GM23338 (cell line): ENCODE results near the gene CCNB1. TPM values are rescaled to one million over a fixed set of nuclear protein-coding genes. Genes with fewer than 3 reads are reported as not detected.

Source experiments
- ATAC-seq: fragments of 200-7000 bp; cut with Tn5 transposase; 3 replicates; pipeline ENCODE4 v1.9.1; 2020
- DNase-seq: peaks from one replicate; pipeline ENCODE4 v3.0.0-alpha.2; 2015; ENCODE audit warnings: low spot score
- H2AFZ ChIP-seq: fragments of 200-600 bp; sonication (generic); 2 replicates; pipeline ENCODE4 v1.8.0; 2016; ENCODE audit warnings: antibody characterized with exemption, mild to moderate bottlenecking, moderate library complexity
- H3F3A ChIP-seq: fragments of 200-600 bp; sonication (generic); replicated peaks from 2 replicates; pipeline ENCODE4 v1.8.0; 2017; ENCODE audit warnings: antibody characterized with exemption, mixed run types, low read depth
- H3K27ac ChIP-seq: fragments of 200-600 bp; sonication (generic); 2 replicates; pipeline ENCODE4 v1.6.1; 2016; ENCODE audit warnings: low read depth
- H3K27me3 ChIP-seq: fragments of 200-600 bp; sonication (generic); 2 replicates; pipeline ENCODE4 v1.8.0; 2016; ENCODE audit warnings: mild to moderate bottlenecking, mixed run types, moderate library complexity; ENCODE audit not compliant: insufficient read depth
- H3K36me3 ChIP-seq: fragments of 200-600 bp; sonication (generic); 2 replicates; pipeline ENCODE4 v1.8.0; 2016; ENCODE audit warnings: mild to moderate bottlenecking; ENCODE audit not compliant: insufficient read depth
- H3K4me1 ChIP-seq: fragments of 200-600 bp; sonication (generic); 2 replicates; pipeline ENCODE4 v1.8.0; 2016; ENCODE audit warnings: mild to moderate bottlenecking, moderate library complexity; ENCODE audit not compliant: insufficient read depth
- H3K4me2 ChIP-seq: fragments of 200-600 bp; sonication (generic); 2 replicates; pipeline ENCODE4 v1.7.1; 2017; ENCODE audit warnings: mixed run types
- H3K4me3 ChIP-seq: fragments of 200-600 bp; sonication (generic); 2 replicates; pipeline ENCODE4 v1.6.1; 2016; ENCODE audit warnings: mixed run types
- H3K79me2 ChIP-seq: fragments of 200-600 bp; sonication (generic); replicated peaks from 2 replicates; pipeline ENCODE4 v1.8.0; 2017; ENCODE audit warnings: mild to moderate bottlenecking; ENCODE audit not compliant: insufficient read depth
- H3K9me2 ChIP-seq: fragments of 200-600 bp; sonication (generic); 2 replicates; pipeline ENCODE4 v1.8.0; 2017; ENCODE audit not compliant: insufficient read depth
- H4K20me1 ChIP-seq: fragments of 200-600 bp; sonication (generic); replicated peaks from 2 replicates; pipeline ENCODE4 v1.8.0; 2017; ENCODE audit warnings: mild to moderate bottlenecking; ENCODE audit not compliant: insufficient read depth
- H3K27ac Mint-ChIP-seq: 2 replicates; pipeline ENCODE4 v1.8.0; 2020; ENCODE audit warnings: inconsistent platforms, mild to moderate bottlenecking, moderate library complexity, mixed read lengths
- H3K27me3 Mint-ChIP-seq: 3 replicates; pipeline ENCODE4 v1.8.0; 2022; ENCODE audit warnings: low read depth, mild to moderate bottlenecking, moderate library complexity, mixed read lengths, inconsistent platforms; ENCODE audit not compliant: insufficient read depth, poor library complexity
- H3K36me3 Mint-ChIP-seq: 3 replicates; pipeline ENCODE4 v1.8.0; 2021; ENCODE audit warnings: low read depth, mild to moderate bottlenecking, inconsistent platforms, moderate library complexity, mixed read lengths
- H3K4me1 Mint-ChIP-seq: 3 replicates; pipeline ENCODE4 v1.8.0; 2020; ENCODE audit warnings: mild to moderate bottlenecking, inconsistent platforms, mixed read lengths
- H3K4me3 Mint-ChIP-seq: 3 replicates; pipeline ENCODE4 v1.8.0; 2021; ENCODE audit warnings: moderate library complexity, mild to moderate bottlenecking, inconsistent platforms, mixed read lengths
- H3K9me3 Mint-ChIP-seq: 3 replicates; pipeline ENCODE4 v1.8.0; 2020; ENCODE audit warnings: moderate library complexity, mild to moderate bottlenecking, inconsistent platforms, mixed read lengths
- CREB1 ChIP-seq: fragments of 250-450 bp; sonication (Bioruptor Pico); IDR thresholded peaks from 2 replicates; pipeline ENCODE4 v1.5.0; 2020; ENCODE audit warnings: low read depth, mild to moderate bottlenecking, moderate library complexity
- CTCF ChIP-seq, 2 experiments: fragments of 200-600 bp in 1 of 2; sonication (generic) in 1 of 2; conservative IDR thresholded peaks; 2 replicates each; pipeline versions ENCODE4 v1.5.1 to v1.6.1; 2016 to 2017; ENCODE audit warnings: antibody characterized with exemption in 2 of 2, low read depth in 2 of 2, mild to moderate bottlenecking in 2 of 2, moderate library complexity in 1 of 2
- ETS1 ChIP-seq: IDR thresholded peaks from 2 replicates; pipeline ENCODE4 v1.6.1; 2016; ENCODE audit warnings: antibody characterized with exemption
- EZH2 ChIP-seq: fragments of 200-600 bp; sonication (generic); IDR thresholded peaks from one replicate; pipeline ENCODE4 v1.8.0; 2017; ENCODE audit warnings: antibody characterized with exemption, mild to moderate bottlenecking, low read depth; ENCODE audit not compliant: unreplicated experiment
- EZH2phosphoT487 ChIP-seq: fragments of 200-600 bp; sonication (generic); IDR thresholded peaks from one replicate; pipeline ENCODE4 v1.8.1; 2018; ENCODE audit warnings: antibody characterized with exemption; ENCODE audit not compliant: unreplicated experiment
- JUNB ChIP-seq: IDR thresholded peaks from one replicate; pipeline ENCODE4 v1.6.1; 2016; ENCODE audit warnings: antibody characterized with exemption; ENCODE audit not compliant: unreplicated experiment
- NANOG ChIP-seq: IDR thresholded peaks from 2 replicates; pipeline ENCODE4 v1.6.1; 2016; ENCODE audit warnings: antibody characterized with exemption, borderline replicate concordance
- POLR2AphosphoS5 ChIP-seq: IDR thresholded peaks from 2 replicates; pipeline ENCODE4 v1.6.1; 2016; ENCODE audit warnings: antibody characterized with exemption, low read depth
- REST ChIP-seq: IDR thresholded peaks from one replicate; pipeline ENCODE4 v1.6.1; 2018; ENCODE audit warnings: antibody characterized with exemption; ENCODE audit not compliant: unreplicated experiment
- STAT1 ChIP-seq: IDR thresholded peaks from one replicate; pipeline ENCODE4 v1.6.1; 2016; ENCODE audit warnings: antibody characterized with exemption; ENCODE audit not compliant: unreplicated experiment
- ZNF114 ChIP-seq: fragments of 250-450 bp; sonication (Bioruptor Pico); IDR thresholded peaks from 2 replicates; pipeline ENCODE4 v1.5.0; 2020; ENCODE audit warnings: mild to moderate bottlenecking, moderate library complexity
- ZNF331 ChIP-seq: fragments of 250-450 bp; sonication (Bioruptor Pico); IDR thresholded peaks from 2 replicates; pipeline ENCODE4 v1.5.0; 2020; ENCODE audit warnings: low read depth, mild to moderate bottlenecking, moderate library complexity
- ZNF462 ChIP-seq: fragments of 250-450 bp; sonication (Bioruptor Pico); IDR thresholded peaks from 2 replicates; pipeline ENCODE4 v1.5.0; 2020; ENCODE audit warnings: mild to moderate bottlenecking, moderate library complexity
- polyA plus RNA-seq: library from polyadenylated mRNA; unstranded; fragments of >200 nt; fragmentation: Nextera tagmentation; extraction: Ambion mirVana; gene quantifications from 2 replicates; pipeline ENCODE4 v1.2.1, GENCODE V29; 2016
- total RNA-seq: library from RNA; depleted of rRNA; stranded (reverse); fragments of >200 nt; shearing (Covaris generic); gene quantifications from 2 replicates; pipeline ENCODE4 v1.2.3, GENCODE V29; 2014

The CCNB1 gene
- total and polyA plus RNA-seq, 2 experiments from 2014 or later = 273 to 400 TPM

- no peak for TF ChIP-seq STAT1
- TF ChIP-seq ZNF462 = no peak
- no peak for TF ChIP-seq ZNF114 (CRISPR knock-in tag)
- no peak for TF ChIP-seq CREB1
- TF ChIP-seq JUNB = no peak
- TF ChIP-seq ZNF331 (CRISPR knock-in tag) = no peak
- no peak for TF ChIP-seq REST
- no peak for TF ChIP-seq CTCF (conservative IDR thresholded peaks at IDR 0.05; ENCODE audit: low read depth in 2 of 2)
- TF ChIP-seq ETS1 = no peak
- TF ChIP-seq EZH2 = no peak
- TF ChIP-seq POLR2AphosphoS5 = no peak
- no peak for TF ChIP-seq NANOG
- TF ChIP-seq EZH2phosphoT487 = no peak
- H3K79me2 ChIP-seq = no peaks in the 10 kb centered on the region
- no peaks in the 10 kb centered on the region for H3K36me3 ChIP-seq
- ATAC-seq (no peak), DNase-seq (no peak)
- H3F3A ChIP-seq = no peaks in the 10 kb centered on the region
- no peaks in the 10 kb centered on the region for H3K36me3 Mint-ChIP-seq
- H4K20me1 ChIP-seq = no peaks in the 10 kb centered on the region
- H3K27ac Mint-ChIP-seq = no peak overlapping the region
- no peak overlapping the region for H3K4me3 Mint-ChIP-seq
- H3K4me1 ChIP-seq = no peaks in the 10 kb centered on the region
- no peak overlapping the region for H3K4me3 ChIP-seq
- H2AFZ ChIP-seq = no peak overlapping the region
- no peaks in the 10 kb centered on the region for H3K4me1 Mint-ChIP-seq
- no peak overlapping the region for H3K27ac ChIP-seq
- H3K27me3 ChIP-seq = no peaks in the 10 kb centered on the region
- no peaks in the 10 kb centered on the region; the same call in 2 of the 3 replicates for H3K9me3 Mint-ChIP-seq
- peaks cover 6% of the 10 kb centered on the region for H3K27me3 Mint-ChIP-seq
- H3K4me2 ChIP-seq = no peak overlapping the region
- H3K9me2 ChIP-seq = no peaks in the 10 kb centered on the region
Observed at GRCh38 chr5:69149676-69150010, 17.3 kb upstream of the CCNB1 start.
